ENCODE data around the gene LCT. TPM values are rescaled to one million over a fixed set of nuclear protein-coding genes. Genes with fewer than 3 reads are reported as not detected.

Gene LCT
- total RNA-seq, 1 donor from 2014 or later = not detected

- TF ChIP-seq CTCF (IDR thresholded peaks at IDR 0.05) = no peak
- Histone ChIP-seq H3K27me3 (ENCODE audit: low read depth) (no peaks in the 10 kb centered on the region), H3K4me3 (no peak overlapping the region), H3K4me1 (peaks cover 13% of the 10 kb centered on the region), H3K27ac (no peak overlapping the region), H3K9me3 (no peaks in the 10 kb centered on the region), H3K36me3 (peaks cover 43% of the 10 kb centered on the region)
- intact Hi-C loops (cut with DNase I) = no loop called here
- ATAC-seq (no peak), DNase-seq (no peak)
These were observed 8.3 kb upstream of the LCT start for GRCh38 chr2:135845257-135845656.

DNA sequence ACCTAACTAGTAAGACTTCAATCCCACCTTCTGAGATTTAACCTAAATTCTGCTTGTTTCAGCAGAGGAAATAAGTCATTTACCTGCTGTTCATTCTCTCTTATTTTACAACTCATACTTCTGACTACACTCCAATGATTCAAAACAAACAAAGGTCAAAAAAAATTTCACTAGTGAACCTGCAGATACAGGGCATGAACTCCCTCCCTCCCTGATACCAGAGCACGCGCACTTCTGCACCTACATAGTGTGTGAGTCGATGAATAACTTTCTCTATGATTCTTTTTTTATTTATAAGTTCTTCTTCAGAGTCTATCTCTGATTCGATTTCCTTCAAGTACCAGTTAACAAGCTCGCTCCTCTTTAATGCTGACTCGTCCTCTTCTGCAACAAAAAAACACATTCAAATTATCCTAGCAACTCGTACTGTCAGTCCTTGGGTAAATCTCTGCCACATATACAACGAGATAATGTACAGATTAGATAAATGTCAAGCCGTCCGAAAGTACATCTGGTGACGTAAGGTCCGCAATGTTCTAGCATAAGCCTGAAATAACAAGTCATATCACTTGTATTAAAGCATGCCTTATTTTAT is 7.4 kb upstream of the LCT start:
- peaks cover 43% of the 10 kb centered on the region for H3K36me3 ChIP-seq
- no peak for TF ChIP-seq CTCF (IDR thresholded peaks at IDR 0.05)
- no peak overlapping the region for H3K27ac ChIP-seq
- no peak overlapping the region for H3K4me3 ChIP-seq
- no peak for DNase-seq
- H3K4me1 ChIP-seq = peaks cover 16% of the 10 kb centered on the region
- intact Hi-C loops (cut with DNase I) = no loop called here
- ATAC-seq = no peak
- no peaks in the 10 kb centered on the region for H3K27me3 ChIP-seq (ENCODE audit: low read depth)
- H3K9me3 ChIP-seq = no peaks in the 10 kb centered on the region

- DNase-seq = no peak
These were observed 6.7 kb upstream of the LCT start for GRCh38 chr2:135843671-135844070.

DNA sequence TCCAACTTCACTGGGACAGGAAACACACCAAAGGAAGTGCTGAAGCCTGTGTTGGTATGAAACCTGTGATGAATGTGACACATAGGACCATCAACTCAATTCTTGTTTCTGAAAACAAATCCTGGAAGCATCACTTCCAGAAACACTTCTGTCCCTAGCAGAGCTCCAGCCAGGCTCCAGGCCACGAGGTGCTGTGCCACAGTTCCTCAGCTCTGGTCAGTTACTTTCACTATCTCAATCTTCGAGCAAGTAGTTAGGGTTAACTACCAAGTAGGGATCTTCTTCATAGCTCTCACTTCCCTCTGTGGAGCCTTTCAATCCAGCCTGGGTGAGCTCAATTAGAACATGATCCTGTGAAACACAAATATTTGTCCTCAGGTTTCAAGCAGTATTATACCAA is 3.6 kb upstream of the LCT start:
- ATAC-seq (peak; percentile 57 to 75), DNase-seq (no peak)
- TF ChIP-seq CTCF (IDR thresholded peaks at IDR 0.05) = no peak
- Histone ChIP-seq H3K4me1 (peaks cover 16% of the 10 kb centered on the region), H3K27me3 (ENCODE audit: low read depth) (no peaks in the 10 kb centered on the region), H3K4me3 (peak overlapping the region; percentile 15), H3K9me3 (no peaks in the 10 kb centered on the region), H3K27ac (peak overlapping the region; percentile 59), H3K36me3 (peaks cover 31% of the 10 kb centered on the region)
- intact Hi-C loops (cut with DNase I) = no loop called here

More at GRCh38 chr2:135843671-135844070, 6.7 kb upstream of the LCT start:
- peaks cover 43% of the 10 kb centered on the region for H3K36me3 ChIP-seq
- TF ChIP-seq CTCF (IDR thresholded peaks at IDR 0.05) = no peak
- H3K4me3 ChIP-seq = no peak overlapping the region
- no peak overlapping the region for H3K27ac ChIP-seq
- intact Hi-C loops (cut with DNase I) = no loop called here
- ATAC-seq = no peak
- no peaks in the 10 kb centered on the region for H3K9me3 ChIP-seq
- H3K27me3 ChIP-seq (ENCODE audit: low read depth) = no peaks in the 10 kb centered on the region
- peaks cover 16% of the 10 kb centered on the region for H3K4me1 ChIP-seq

GRCh38 chr2:135839713-135840112 is 2.7 kb upstream of the LCT start:
- H3K9me3 ChIP-seq = no peaks in the 10 kb centered on the region
- no peaks in the 10 kb centered on the region for H3K27me3 ChIP-seq (ENCODE audit: low read depth)
- no peak overlapping the region for H3K4me3 ChIP-seq
- intact Hi-C loops (cut with DNase I) = no loop called here
- peaks cover 16% of the 10 kb centered on the region for H3K4me1 ChIP-seq
- DNase-seq (no peak), ATAC-seq (peak in 1 of 2 donors; percentile 46)
- TF ChIP-seq CTCF (IDR thresholded peaks at IDR 0.05) = no peak
- H3K36me3 ChIP-seq = peaks cover 23% of the 10 kb centered on the region
- no peak overlapping the region for H3K27ac ChIP-seq

All from lower lobe of right lung (tissue), 2 donors.